ENCODE data around the gene SLC25A26.

SLC25A26 gene

GRCh38 chr3:66344848-66345578 lies 124.2 kb downstream of the SLC25A26 start:
- no peak for TF ChIP-seq CTCF (IDR thresholded peaks at IDR 0.05; ENCODE audit: low read depth, low read length, missing control alignments)
- H3K27me3 ChIP-seq (replicated peaks) = no peaks in the 10 kb centered on the region
- in situ Hi-C loops (cut with HindIII; ENCODE audit: low pct_ligation_motif_present, low sequenced_read_pairs) = no loop called here
- no peak overlapping the region for H3K27ac ChIP-seq
- DNase-seq = no peak
- H3K36me3 ChIP-seq (replicated peaks) = no peaks in the 10 kb centered on the region
- H3K4me3 ChIP-seq (ENCODE audit: low read depth, low read length) = no peak overlapping the region

- TF ChIP-seq CTCF (IDR thresholded peaks at IDR 0.05; ENCODE audit: low read depth, low read length, missing control alignments) = no peak
- Histone ChIP-seq H3K36me3 (replicated peaks) (no peaks in the 10 kb centered on the region), H3K4me3 (ENCODE audit: low read depth, low read length) (no peak overlapping the region), H3K27me3 (replicated peaks) (no peaks in the 10 kb centered on the region), H3K27ac (no peak overlapping the region)
- no peak for DNase-seq
- in situ Hi-C loops (cut with HindIII; ENCODE audit: low pct_ligation_motif_present, low sequenced_read_pairs) = no loop called here
These were observed 127.9 kb downstream of the SLC25A26 start for GRCh38 chr3:66348704-66349103.

GRCh38 chr3:66350601-66351000 lies 129.8 kb downstream of the SLC25A26 start:
- H3K27ac ChIP-seq = no peak overlapping the region
- no peak for TF ChIP-seq CTCF (IDR thresholded peaks at IDR 0.05; ENCODE audit: low read depth, low read length, missing control alignments)
- no peaks in the 10 kb centered on the region for H3K27me3 ChIP-seq (replicated peaks)
- in situ Hi-C loops (cut with HindIII; ENCODE audit: low pct_ligation_motif_present, low sequenced_read_pairs) = no loop called here
- H3K36me3 ChIP-seq (replicated peaks) = no peaks in the 10 kb centered on the region
- no peak overlapping the region for H3K4me3 ChIP-seq (ENCODE audit: low read depth, low read length)
- DNase-seq = no peak

- TF ChIP-seq CTCF (IDR thresholded peaks at IDR 0.05; ENCODE audit: low read depth, low read length, missing control alignments) = no peak
These were observed 132.2 kb downstream of the SLC25A26 start for GRCh38 chr3:66353039-66353438.

GRCh38 chr3:66353530-66353929 lies 132.7 kb downstream of the SLC25A26 start:
- Histone ChIP-seq H3K36me3 (replicated peaks) (no peaks in the 10 kb centered on the region), H3K27me3 (replicated peaks) (no peaks in the 10 kb centered on the region), H3K27ac (peak overlapping the region; percentile 70), H3K4me3 (ENCODE audit: low read depth, low read length) (no peak overlapping the region)
- in situ Hi-C loops (cut with HindIII; ENCODE audit: low pct_ligation_motif_present, low sequenced_read_pairs) = no loop called here
- no peak for TF ChIP-seq CTCF (IDR thresholded peaks at IDR 0.05; ENCODE audit: low read depth, low read length, missing control alignments)
- DNase-seq = peak; percentile 90

More at GRCh38 chr3:66353039-66353438, 132.2 kb downstream of the SLC25A26 start:
- DNase-seq = no peak
- Histone ChIP-seq H3K36me3 (replicated peaks) (no peaks in the 10 kb centered on the region), H3K27me3 (replicated peaks) (no peaks in the 10 kb centered on the region), H3K27ac (peak overlapping the region; percentile 55), H3K4me3 (ENCODE audit: low read depth, low read length) (no peak overlapping the region)
- in situ Hi-C loops (cut with HindIII; ENCODE audit: low pct_ligation_motif_present, low sequenced_read_pairs) = no loop called here

- DNase-seq = no peak
- in situ Hi-C loops (cut with HindIII; ENCODE audit: low pct_ligation_motif_present, low sequenced_read_pairs) = no loop called here
- TF ChIP-seq CTCF (IDR thresholded peaks at IDR 0.05; ENCODE audit: low read depth, low read length, missing control alignments) = no peak
These were observed 133.2 kb downstream of the SLC25A26 start for GRCh38 chr3:66354001-66354400.

More at GRCh38 chr3:66354001-66354400, 133.2 kb downstream of the SLC25A26 start:
- H3K4me3 ChIP-seq (ENCODE audit: low read depth, low read length) = no peak overlapping the region
- no peaks in the 10 kb centered on the region for H3K36me3 ChIP-seq (replicated peaks)
- no peaks in the 10 kb centered on the region for H3K27me3 ChIP-seq (replicated peaks)
- peak overlapping the region; percentile 70 for H3K27ac ChIP-seq
